HepG2 (cell line): Measurements from ENCODE around the gene FGD5. TPM values are rescaled to one million over a fixed set of nuclear protein-coding genes. Genes with fewer than 3 reads are reported as not detected.

Experiments used
- ATAC-seq: fragments of 200-7000 bp; cut with Tn5 transposase; 3 replicates; pipeline ENCODE4 v1.9.1; 2020; ENCODE audit warnings: mild to moderate bottlenecking, moderate library complexity
- BruUV-seq: library from RNA; stranded (reverse); fragments of 400-500 nt; replicated peaks from 2 replicates; lab custom pipeline; 2021; lab: Mats Ljungman, UMichigan
- CTCF ChIA-PET: fragments of 300-600 bp; formaldehyde crosslinking; extraction: SDS; loops from one replicate; lab custom pipeline; 2021; ENCODE audit warnings: low total read pairs, inconsistent platforms, low intra/inter-chr PET ratio; lab: Yijun Ruan, JAX
- POLR2A ChIA-PET: fragments of 350-600 bp; sonication (Branson Sonifier 250); formaldehyde crosslinking; loops from one replicate; lab custom pipeline; 2020; ENCODE audit warnings: antibody characterized with exemption, inconsistent platforms; lab: Yijun Ruan, JAX
- DNase-seq: peaks from one replicate; pipeline ENCODE4 v3.0.0-alpha.2; 2015; ENCODE audit warnings: low spot score
- FAIRE-seq: peaks from 3 replicates; lab custom pipeline; 2011; peaks lifted over from hg19 to GRCh38; lab: Jason Lieb, UNC
- H2AFZ ChIP-seq: one replicate; pipeline ENCODE4 v1.6.1; 2011; ENCODE audit warnings: low read length, inconsistent platforms
- H3K27ac ChIP-seq: fragments of 300-600 bp; 3 replicates; pipeline ENCODE4 v1.8.0; 2011; ENCODE audit warnings: mixed run types, mild to moderate bottlenecking, mixed read lengths, low read length, inconsistent platforms; ENCODE audit not compliant: insufficient read depth; ENCODE audit errors: extremely low read length
- H3K27me3 ChIP-seq, 2 experiments: fragments of 200-600 bp in 1 of 2; 2 replicates in 1 of 2; 3 replicates in 1 of 2; pipeline versions ENCODE4 v1.6.0 to v1.8.0; 2011; ENCODE audit warnings: low read length in 2 of 2, mild to moderate bottlenecking in 2 of 2, moderate library complexity in 2 of 2, inconsistent platforms in 1 of 2; ENCODE audit not compliant: insufficient read depth in 2 of 2, control insufficient read depth in 1 of 2
- H3K36me3 ChIP-seq, 2 experiments: fragments of 200-600 bp in 1 of 2; replicated peaks in 1 of 2; 2 replicates in 1 of 2; 3 replicates in 1 of 2; pipeline versions ENCODE4 v1.5.1 to v1.8.0; 2011; ENCODE audit warnings: low read length in 2 of 2, inconsistent platforms in 1 of 2; ENCODE audit not compliant: insufficient read depth in 2 of 2, control insufficient read depth in 1 of 2
- H3K4me1 ChIP-seq: 2 replicates; pipeline ENCODE4 v1.5.1; 2012; ENCODE audit warnings: low read length, inconsistent platforms; ENCODE audit not compliant: insufficient read depth
- H3K4me2 ChIP-seq: 2 replicates; pipeline ENCODE4 v1.6.0; 2011; ENCODE audit warnings: low read depth, low read length, inconsistent platforms
- H3K4me3 ChIP-seq, 3 experiments: fragments of 200-600 bp in 1 of 3; sonication (generic), shearing (Covaris generic) in 1 of 3; replicated peaks in 1 of 3; 2 replicates each; pipeline ENCODE4 v1.5.1; 2011 to 2016; ENCODE audit warnings: low read length in 3 of 3, inconsistent platforms in 2 of 3, low read depth in 2 of 3, mild to moderate bottlenecking in 2 of 3, control low read depth in 1 of 3, mixed read lengths in 1 of 3; ENCODE audit not compliant: insufficient read depth in 1 of 3
- H3K79me2 ChIP-seq: one replicate; pipeline ENCODE4 v1.6.1; 2011; ENCODE audit warnings: low read length, inconsistent platforms; ENCODE audit not compliant: insufficient read depth
- H3K9ac ChIP-seq: 2 replicates; pipeline ENCODE4 v1.6.0; 2011; ENCODE audit warnings: mild to moderate bottlenecking, low read depth, low read length, inconsistent platforms; ENCODE audit not compliant: insufficient read depth
- H3K9me3 ChIP-seq: 2 replicates; pipeline ENCODE4 v1.5.1; 2012; ENCODE audit warnings: mild to moderate bottlenecking, low read length
- H4K20me1 ChIP-seq: 2 replicates; pipeline ENCODE4 v1.6.0; 2011; ENCODE audit warnings: inconsistent platforms, mild to moderate bottlenecking, low read length, moderate library complexity; ENCODE audit not compliant: insufficient read depth
- JDP2 ChIP-seq: sonication (generic); formaldehyde crosslinking; IDR thresholded peaks from 2 replicates; pipeline ENCODE4 v1.8.1; 2022; ENCODE audit warnings: missing genetic modification reagents, borderline replicate concordance
- NPAS2 ChIP-seq: sonication (generic); formaldehyde crosslinking; IDR thresholded peaks from 2 replicates; pipeline ENCODE4 v1.8.0; 2022; ENCODE audit warnings: mild to moderate bottlenecking, missing genetic modification reagents, borderline replicate concordance
- SP2 ChIP-seq: sonication (generic); formaldehyde crosslinking; IDR thresholded peaks from 2 replicates; pipeline ENCODE4 v1.5.1; 2020; ENCODE audit warnings: mild to moderate bottlenecking, missing genetic modification reagents
- ZFP62 ChIP-seq: sonication (generic); formaldehyde crosslinking; IDR thresholded peaks from 2 replicates; pipeline ENCODE4 v1.4.0; 2020; ENCODE audit warnings: missing genetic modification reagents
- ZNF138 ChIP-seq: sonication (generic); formaldehyde crosslinking; IDR thresholded peaks from 2 replicates; pipeline ENCODE4 v1.5.0; 2020; ENCODE audit warnings: mild to moderate bottlenecking, low read depth, missing genetic modification reagents
- ZNF230 ChIP-seq: sonication (generic); formaldehyde crosslinking; IDR thresholded peaks from 2 replicates; pipeline ENCODE4 v1.4.0; 2020; ENCODE audit warnings: mild to moderate bottlenecking, missing genetic modification reagents
- ZNF441 ChIP-seq: sonication (generic); formaldehyde crosslinking; IDR thresholded peaks from 2 replicates; pipeline ENCODE4 v1.7.0; 2021; ENCODE audit warnings: missing genetic modification reagents, borderline replicate concordance
- WGBS: methylation state at CpG from one replicate; pipeline ENCODE4 v1.1.6; 2017; ENCODE audit warnings: low lambda C conversion rate; 5-methylcytosine and 5-hydroxymethylcytosine counted together
- in situ Hi-C: cut with HindIII; loops from 2 replicates; pipeline ENCODE4 v1.10.0; 2017; ENCODE audit warnings: low pct_unique_long_range_greater_than_20kb; ENCODE audit not compliant: extremely low pct_ligation_motif_present
- intact Hi-C: fragments of 100-400 bp; cut with micrococcal nuclease; formaldehyde crosslinking; loops from one replicate; pipeline ENCODE4 v1.10.0; 2022; ENCODE audit not compliant: unreplicated experiment
- polyA plus RNA-seq, 8 experiments: library from polyadenylated mRNA; depleted of rRNA in 3 of 8; stranded (reverse) in 7 of 8; unstranded in 1 of 8; fragments of >200 nt; fragmentation: Illumina TruSeq in 4 of 8; extraction: Trizol in 4 of 8; gene quantifications; 2 replicates each; pipeline versions ENCODE4 v1.2.1 to v1.2.3, GENCODE V29; 2011 to 2016; ENCODE audit warnings: low read depth in 4 of 8, missing spikeins in 1 of 8, mixed read lengths in 1 of 8; ENCODE audit not compliant: insufficient read depth in 1 of 8
- total RNA-seq, 5 experiments: library from RNA; depleted of rRNA; stranded (reverse); fragments of >200 nt; fragmentation: Illumina TruSeq; extraction: Trizol; gene quantifications; 2 replicates each; pipeline ENCODE4 v1.2.3, GENCODE V29; 2016; ENCODE audit warnings: low read depth in 1 of 5

FGD5 gene
- total and polyA plus RNA-seq, 2 of the 13 experiments (the other 11 are each of a cell fraction or from before 2014, with no cell fraction given): 0.17 TPM; not detected in 1

GRCh38 chr3:14867936-14868570, 49.3 kb downstream of the FGD5 start:
- FAIRE-seq (no peak), DNase-seq (no peak), ATAC-seq (0 out of 3 replicates have a peak, but pooled peaks have one; percentile 20)
- no peaks in the 10 kb centered on the region for H3K4me1 ChIP-seq
- no peak overlapping the region for H2AFZ ChIP-seq
- WGBS: 47% methylated on average over 5 of the region's 11 CpGs
- no peak overlapping the region for H3K9ac ChIP-seq
- H3K4me3 ChIP-seq: no peak overlapping the region
- BruUV-seq: no TSS peak
- H3K79me2 ChIP-seq: no peaks in the 10 kb centered on the region
- TF ChIP-seq JDP2 (CRISPR knock-in tag): no peak
- TF ChIP-seq NPAS2 (CRISPR knock-in tag): no peak
- no peak for TF ChIP-seq ZNF230
- TF ChIP-seq ZFP62 (CRISPR knock-in tag): no peak
- no peak for TF ChIP-seq SP2 (CRISPR knock-in tag)
- peaks cover 0 to 13% of the 10 kb centered on the region in 2 experiments; a peak in 1 of 5 replicates for H3K27me3 ChIP-seq
- ChIA-PET CTCF (no interaction called here), POLR2A (no interaction called here)
- H4K20me1 ChIP-seq: no peaks in the 10 kb centered on the region
- in situ Hi-C loops: no loop called here
- intact Hi-C loops: no loop called here
- no peak overlapping the region for H3K4me2 ChIP-seq
- H3K9me3 ChIP-seq: no peaks in the 10 kb centered on the region
- no peak overlapping the region for H3K27ac ChIP-seq
- H3K36me3 ChIP-seq: no peaks in the 10 kb centered on the region

GRCh38 chr3:14869917-14870782, 51.4 kb downstream of the FGD5 start:
- Histone ChIP-seq H3K36me3 (no peaks in the 10 kb centered on the region), H3K4me3 (no peak overlapping the region), H4K20me1 (no peaks in the 10 kb centered on the region), H3K27ac (no peak overlapping the region), H3K4me1 (no peaks in the 10 kb centered on the region), H3K27me3 (peaks cover 0 to 13% of the 10 kb centered on the region in 2 experiments; a peak in 1 of 5 replicates), H3K9me3 (no peaks in the 10 kb centered on the region)
- no peak for FAIRE-seq
- BruUV-seq: no TSS peak
- ChIA-PET CTCF (no interaction called here), POLR2A (no interaction called here)
- intact Hi-C loops (no loop called here), in situ Hi-C loops (no loop called here)
- ATAC-seq: no peak
- DNase-seq: no peak
- TF ChIP-seq ZNF138 (CRISPR knock-in tag) (no peak), ZNF441 (no peak)
- TF ChIP-seq, all 625 proteins: peak for 0
- Histone ChIP-seq H3K4me2 (no peak overlapping the region), H3K79me2 (no peaks in the 10 kb centered on the region), H2AFZ (no peak overlapping the region), H3K9ac (no peak overlapping the region)
- WGBS: 37% methylated on average over 16 of the region's 17 CpGs
